Measurements from ENCODE around the gene POU2F1. TPM values are rescaled to one million over a fixed set of nuclear protein-coding genes. Genes with fewer than 3 reads are reported as not detected.

Gene POU2F1
- polyA plus RNA-seq, 2 of the 4 experiments (the other 2 are of a cell fraction), result 2.9 to 9.4 TPM

GRCh38 chr1:167227934-167228378 lies 7.3 kb downstream of the POU2F1 start:
- FAIRE-seq, result no peak

GRCh38 chr1:167229719-167230385 lies 9.2 kb downstream of the POU2F1 start:
- no peaks in the 10 kb centered on the region for H3K9me3 ChIP-seq
- POLR2A ChIA-PET, result interaction anchor here (0.9 kb wide), 1 partner anchor 10 kb away, joined by 3 read pairs; no protein-coding TSS in a partner anchor
- peak; percentile 45 to 61; a peak in 4 of 6 replicates for ATAC-seq
- WGBS (ENCODE audit: missing lambda C conversion rate), result 69% methylated on average over 2 of the region's 2 CpGs
- peak overlapping the region; percentile 49 for H3K4me2 ChIP-seq
- peaks cover 37% of the 10 kb centered on the region for H3K4me1 ChIP-seq
- peak in 1 of 2 experiments; percentile 40 for DNase-seq (ENCODE audit: low read depth in 1 of 2, low spot score in 1 of 2)
- H3K4me3 ChIP-seq, result no peak overlapping the region
- peak overlapping the region; percentile 40 to 73 for H3K27ac ChIP-seq
- TF ChIP-seq ELK1 (IDR thresholded peaks at IDR 0.05; ENCODE audit: low read depth, low read length), result no peak
- TF ChIP-seq ZNF302 (CRISPR knock-in tag; IDR thresholded peaks at IDR 0.05), result 0 out of 2 replicates have a peak, but pooled peaks have one; percentile 35
- TF ChIP-seq MAFK (IDR thresholded peaks at IDR 0.05; ENCODE audit: partially characterized antibody), result peak; percentile 69
- CTCF ChIA-PET, result interaction anchor here (1.6 to 3.5 kb wide), 4 partner anchors 8 to 212 kb away, joined by 3 to 17 read pairs (median 6); partner anchors contain the start of gene POU2F1
- no peak for FAIRE-seq

More at GRCh38 chr1:167227934-167228378, 7.3 kb downstream of the POU2F1 start:
- ChIA-PET CTCF (interaction anchor here (1.2 kb wide), 1 partner anchor 9 kb away, joined by 3 read pairs; no protein-coding TSS in a partner anchor), POLR2A (no interaction called here)
- Histone ChIP-seq H3K4me2 (peak overlapping the region; percentile 51), H3K4me3 (no peak overlapping the region), H3K27ac (peak overlapping the region; percentile 20 to 46; a peak in 1 of 6 replicates), H3K9me3 (no peaks in the 10 kb centered on the region), H3K4me1 (peaks cover 50% of the 10 kb centered on the region)
- WGBS (ENCODE audit: missing lambda C conversion rate), result 74% methylated on average over 2 of the region's 2 CpGs
- TF ChIP-seq BCL3 (IDR thresholded peaks at IDR 0.05) (no peak), POLR2A (IDR thresholded peaks at IDR 0.05; ENCODE audit: low read length) (no peak), ZC3H11A (IDR thresholded peaks at IDR 0.05) (no peak), RCOR1 (IDR thresholded peaks at IDR 0.05; ENCODE audit: low read depth, low read length) (no peak), CTCF (IDR thresholded peaks at IDR 0.05) (no peak), RARB (CRISPR knock-in tag; IDR thresholded peaks at IDR 0.05) (no peak)
- DNase-seq (ENCODE audit: low read depth in 1 of 2, low spot score in 1 of 2), result peak in 1 of 2 experiments; percentile 35
- ATAC-seq, result peak in 1 of 2 experiments; percentile 64; a peak in 3 of 6 replicates

- DNase-seq (ENCODE audit: low read depth in 1 of 2, low spot score in 1 of 2) (no peak), FAIRE-seq (no peak), ATAC-seq (no peak)
- ChIA-PET CTCF (interaction anchor here (1.6 to 3.5 kb wide), 5 partner anchors 9 to 211 kb away, joined by 3 to 17 read pairs (median 5); partner anchors contain the start of gene POU2F1), POLR2A (interaction anchor here (0.9 kb wide), 1 partner anchor 10 kb away, joined by 3 read pairs; no protein-coding TSS in a partner anchor)
- peak overlapping the region; percentile 40 to 73; a peak in 4 of 6 replicates for H3K27ac ChIP-seq
- no peak overlapping the region for H3K4me3 ChIP-seq
- peaks cover 37% of the 10 kb centered on the region for H3K4me1 ChIP-seq
- H3K4me2 ChIP-seq, result peak overlapping the region; percentile 49; the same call in 1 of the 3 replicates
- H3K9me3 ChIP-seq, result no peaks in the 10 kb centered on the region
- no peak for TF ChIP-seq EHMT2 (IDR thresholded peaks at IDR 0.05; ENCODE audit: low read depth)
- TF ChIP-seq TP53 (CRISPR knock-in tag; IDR thresholded peaks at IDR 0.05), result no peak
- TF ChIP-seq SMC3 (IDR thresholded peaks at IDR 0.05), result no peak
- TF ChIP-seq RFX5 (IDR thresholded peaks at IDR 0.05), result no peak
- no peak for TF ChIP-seq CHD4 (IDR thresholded peaks at IDR 0.05; ENCODE audit: borderline replicate concordance)
- no peak for TF ChIP-seq TFCP2L1 (CRISPR knock-in tag; IDR thresholded peaks at IDR 0.05)
- TF ChIP-seq JUN (IDR thresholded peaks at IDR 0.05), result no peak
- TF ChIP-seq MAZ (IDR thresholded peaks at IDR 0.05; ENCODE audit: borderline replicate concordance, low read depth, low read length), result no peak
- no peak for TF ChIP-seq USF2 (IDR thresholded peaks at IDR 0.05)
- TF ChIP-seq FOSL2 (IDR thresholded peaks at IDR 0.05), result no peak
- no peak for TF ChIP-seq FOSL2 (CRISPR knock-in tag; IDR thresholded peaks at IDR 0.05)
- TF ChIP-seq POLR2AphosphoS2 (conservative IDR thresholded peaks at IDR 0.05; ENCODE audit: low read length), result no peak
- TF ChIP-seq ZC3H11A (IDR thresholded peaks at IDR 0.05), result no peak
- no peak for TF ChIP-seq ZSCAN20 (CRISPR knock-in tag; IDR thresholded peaks at IDR 0.05)
- no peak for TF ChIP-seq RCOR1 (IDR thresholded peaks at IDR 0.05; ENCODE audit: low read depth, low read length)
- no peak for TF ChIP-seq E2F6 (IDR thresholded peaks at IDR 0.05; ENCODE audit: borderline replicate concordance, low read depth)
- no peak for TF ChIP-seq CTCF (IDR thresholded peaks at IDR 0.05)
- no peak for TF ChIP-seq FOXS1 (CRISPR knock-in tag; IDR thresholded peaks at IDR 0.05)
- TF ChIP-seq ESRRA (IDR thresholded peaks at IDR 0.05; ENCODE audit: borderline replicate concordance, low read length), result no peak
Observed at GRCh38 chr1:167230437-167230836, 9.8 kb downstream of the POU2F1 start.

Data from A549 (cell line).